HG03060 (cell line): Measurements from ENCODE around the gene GPBP1L1.
"Not testable (repeated sequence)": the region's sequence is repeated elsewhere in the genome, so short reads cannot be mapped to it uniquely, and the experiment has no call there.

ENCODE experiments used
- ATAC-seq: cut with Tn5 transposase; IDR thresholded peaks from one replicate; pipeline ENCODE4 v1.9.1; 2021; ENCODE audit warnings: low read depth, moderate number of reproducible peaks; ENCODE audit not compliant: unreplicated experiment

The GPBP1L1 gene, protein sequence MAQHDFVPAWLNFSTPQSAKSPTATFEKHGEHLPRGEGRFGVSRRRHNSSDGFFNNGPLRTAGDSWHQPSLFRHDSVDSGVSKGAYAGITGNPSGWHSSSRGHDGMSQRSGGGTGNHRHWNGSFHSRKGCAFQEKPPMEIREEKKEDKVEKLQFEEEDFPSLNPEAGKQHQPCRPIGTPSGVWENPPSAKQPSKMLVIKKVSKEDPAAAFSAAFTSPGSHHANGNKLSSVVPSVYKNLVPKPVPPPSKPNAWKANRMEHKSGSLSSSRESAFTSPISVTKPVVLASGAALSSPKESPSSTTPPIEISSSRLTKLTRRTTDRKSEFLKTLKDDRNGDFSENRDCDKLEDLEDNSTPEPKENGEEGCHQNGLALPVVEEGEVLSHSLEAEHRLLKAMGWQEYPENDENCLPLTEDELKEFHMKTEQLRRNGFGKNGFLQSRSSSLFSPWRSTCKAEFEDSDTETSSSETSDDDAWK

DNA sequence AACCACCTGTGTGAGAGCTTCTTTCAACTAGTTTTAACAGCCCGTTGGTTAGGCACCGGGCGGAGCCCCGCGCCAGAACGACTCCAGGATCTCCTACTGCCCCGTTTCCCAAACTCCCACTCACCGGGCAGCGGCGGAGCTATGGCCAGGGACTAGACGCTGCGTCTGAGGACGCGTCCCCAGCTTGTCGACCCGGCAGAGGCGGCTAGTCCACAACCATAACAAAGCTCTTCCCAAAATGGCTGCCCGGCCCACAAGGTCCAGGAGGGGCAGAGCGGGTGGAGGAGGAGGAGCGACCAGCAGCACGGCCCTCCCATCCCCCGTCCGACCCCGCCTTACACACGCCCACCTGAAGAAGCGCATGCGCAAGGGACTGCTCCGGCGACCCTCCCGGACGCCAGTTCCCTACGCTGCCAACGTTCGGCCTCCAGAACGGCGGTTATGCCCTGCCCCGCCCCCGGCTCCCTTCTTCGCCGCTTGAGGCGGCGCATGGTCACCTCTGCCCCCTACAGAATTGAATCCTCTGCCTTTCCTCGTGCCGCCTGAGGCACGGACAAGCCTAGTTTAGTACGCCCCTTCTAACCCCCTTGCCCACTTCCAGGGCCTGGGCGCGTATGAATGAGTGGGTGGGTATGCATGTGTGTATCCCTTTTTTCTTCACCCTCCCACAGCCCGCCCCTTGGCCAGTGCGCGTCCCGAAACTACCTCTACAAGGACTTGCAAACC, at the start of gene GPBP1L1:
GPBP1L1 (minus strand) TSS at position 246 of the 726 bp plus-strand sequence. CDS start 27,446 bp downstream, outside the sequence.
- ATAC-seq: peak; percentile 34

DNA sequence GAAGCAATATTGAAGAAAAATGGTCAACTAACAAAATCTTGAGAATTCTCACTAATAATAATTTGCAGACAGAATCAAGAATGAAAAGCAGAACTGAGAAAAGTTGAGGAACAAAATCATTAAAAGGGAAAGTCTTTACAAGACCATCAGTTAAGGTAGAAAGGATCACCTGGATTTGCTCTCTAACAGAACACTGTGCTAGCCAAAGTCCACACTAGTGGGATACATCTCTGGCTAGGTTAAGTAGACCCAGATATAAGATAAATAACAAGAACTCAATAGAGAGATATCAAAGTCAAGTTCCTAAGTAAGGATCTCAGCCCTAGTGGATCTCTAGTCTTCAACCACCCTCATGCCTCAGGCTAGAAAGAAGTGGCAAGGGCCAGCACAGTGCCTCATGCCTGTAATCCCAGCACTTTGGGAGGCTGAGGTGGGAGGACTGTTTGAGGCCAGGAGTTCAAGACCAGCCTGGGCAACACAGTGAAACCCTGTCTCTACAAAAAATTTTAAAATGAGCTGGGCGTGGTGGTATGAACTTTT, 44.5 kb upstream of the GPBP1L1 start:
- ATAC-seq: no peak

DNA sequence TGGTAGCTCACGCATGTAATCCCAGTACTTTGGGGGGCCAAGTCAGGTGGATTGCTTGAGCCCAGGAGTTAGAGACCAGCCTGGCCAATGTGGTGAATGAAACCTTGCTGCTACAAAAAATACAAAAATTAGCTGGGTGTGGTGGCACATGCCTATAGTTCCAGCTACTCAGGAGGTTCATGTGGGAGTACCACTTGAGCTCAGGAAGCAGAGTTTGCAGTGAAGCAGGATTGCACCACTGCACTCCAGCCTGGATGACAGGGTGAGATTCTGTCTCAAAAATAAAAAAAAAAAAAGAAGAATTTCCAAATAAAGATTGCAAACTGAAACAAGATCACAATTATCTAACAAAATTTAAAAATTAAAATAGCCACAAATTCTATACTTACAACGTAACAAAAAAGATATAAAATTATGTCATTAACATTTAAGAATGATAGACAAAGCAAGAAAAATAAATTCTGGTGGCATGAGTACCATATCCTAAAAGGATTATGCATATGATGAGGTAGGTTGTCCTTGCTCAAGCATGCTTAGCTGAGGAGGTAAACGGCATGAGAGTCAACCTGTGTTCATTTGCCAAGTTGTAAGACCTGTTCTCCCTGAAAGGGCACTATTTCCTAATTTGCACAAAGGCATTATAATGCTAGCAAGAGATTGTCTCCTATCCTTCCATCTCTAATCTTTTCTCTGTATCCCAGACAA, 43.9 kb upstream of the GPBP1L1 start:
- ATAC-seq: no peak

DNA sequence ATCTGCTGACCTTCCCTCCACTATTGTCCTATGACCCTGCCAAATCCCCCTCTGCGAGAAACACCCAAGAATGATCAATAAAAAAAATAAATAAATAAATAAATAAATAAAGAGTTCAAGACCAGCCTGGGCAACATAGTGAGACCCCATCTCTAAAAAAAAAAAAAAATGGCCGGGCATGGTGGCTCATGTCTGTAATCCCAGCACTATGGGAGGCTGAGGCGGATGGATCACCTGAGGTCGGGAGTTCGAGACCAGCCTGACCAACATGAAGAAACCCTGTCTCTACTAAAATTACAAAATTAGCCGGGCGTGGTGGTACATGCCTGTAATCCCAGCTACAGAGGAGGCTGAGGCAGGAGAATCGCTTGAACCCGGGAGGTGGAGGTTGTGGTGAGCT, 39.7 kb upstream of the GPBP1L1 start:
- ATAC-seq: not testable (repeated sequence)

DNA sequence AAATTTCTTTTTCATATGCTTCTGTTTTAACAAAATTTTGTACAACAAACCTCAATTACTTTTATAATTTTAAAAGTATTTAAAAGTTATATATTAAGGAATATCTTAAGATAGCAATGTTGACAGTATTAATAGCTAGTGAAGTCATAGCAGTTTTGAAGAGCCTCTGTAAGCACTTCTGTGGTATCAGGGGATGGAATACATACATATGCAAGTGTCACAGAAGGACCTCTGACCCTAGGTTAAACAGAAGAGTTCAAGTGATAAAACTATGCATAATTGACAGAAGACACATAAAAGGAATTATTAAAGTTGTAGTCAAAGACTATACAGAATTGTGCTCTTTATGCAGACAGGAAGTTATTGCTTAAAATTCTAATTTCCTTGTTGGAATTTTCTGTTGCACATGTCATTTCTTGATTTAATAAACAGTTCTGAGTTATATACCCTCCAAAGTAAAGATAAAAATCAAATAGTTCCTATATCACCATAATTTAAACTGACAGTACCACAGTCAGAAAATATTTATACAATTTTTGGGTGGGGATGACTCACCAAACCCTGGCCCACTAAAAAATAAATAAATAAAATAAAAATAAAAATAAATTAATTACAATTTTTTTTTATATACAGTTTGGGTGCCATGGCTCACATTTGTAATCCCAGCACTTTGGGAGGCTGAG, 37.1 kb upstream of the GPBP1L1 start:
- no peak for ATAC-seq

DNA sequence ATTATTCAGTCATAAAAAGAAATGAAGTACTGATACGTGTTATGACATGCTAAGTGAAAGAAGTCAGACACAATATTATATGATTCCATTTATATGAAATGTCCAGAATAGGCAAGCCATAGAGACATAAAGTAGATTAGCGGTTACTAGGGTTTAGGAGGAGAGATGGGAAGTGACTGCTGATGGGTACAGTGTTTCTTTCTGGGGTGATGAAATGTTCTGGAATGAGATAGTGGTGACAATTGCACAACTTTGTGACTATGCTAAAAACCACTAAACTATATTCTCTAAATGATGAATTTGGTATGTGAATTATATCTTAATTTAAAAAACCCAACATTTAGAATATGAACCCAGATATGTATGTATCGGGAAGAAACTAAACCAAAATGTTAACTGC, 36.5 kb upstream of the GPBP1L1 start:
- ATAC-seq: no peak

DNA sequence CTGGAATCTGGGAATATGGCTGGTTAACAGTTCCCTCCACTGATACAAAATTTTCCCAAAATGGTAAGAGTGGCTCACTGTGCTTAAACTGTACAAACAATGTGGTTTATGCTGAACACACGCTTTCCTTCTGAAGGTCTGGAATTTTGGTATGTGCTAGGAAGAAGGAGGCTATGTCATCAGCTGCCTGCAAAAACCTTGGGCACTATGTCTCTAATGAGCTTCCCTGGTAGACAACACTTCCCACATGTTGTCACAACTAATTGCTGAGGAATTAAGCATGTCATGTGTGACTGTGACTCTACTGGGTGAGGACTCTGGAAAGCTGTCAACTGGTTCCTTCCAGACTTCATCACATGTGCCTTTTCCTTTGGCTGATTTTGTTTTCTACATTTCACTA, 34.9 kb upstream of the GPBP1L1 start:
- no peak for ATAC-seq

DNA sequence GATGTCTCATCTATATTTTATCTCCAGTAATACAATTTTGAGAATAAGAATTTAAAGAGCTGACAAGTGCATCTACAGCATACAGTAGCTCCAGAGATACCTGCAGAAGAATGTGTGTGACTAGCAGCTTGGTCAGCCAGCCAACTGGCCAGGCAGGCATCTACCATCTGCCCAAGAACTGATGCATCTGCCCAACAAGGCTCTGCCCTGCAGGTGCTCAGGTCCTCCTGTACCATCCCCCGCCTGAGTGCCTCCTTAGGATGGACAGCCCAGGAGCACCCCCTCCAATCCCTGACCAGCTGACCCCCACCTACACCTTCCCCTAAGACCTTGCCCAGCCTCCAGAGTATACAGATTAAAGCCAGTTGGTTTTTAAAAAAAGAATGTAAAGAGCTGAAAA, 32.0 kb upstream of the GPBP1L1 start:
- ATAC-seq: no peak

DNA sequence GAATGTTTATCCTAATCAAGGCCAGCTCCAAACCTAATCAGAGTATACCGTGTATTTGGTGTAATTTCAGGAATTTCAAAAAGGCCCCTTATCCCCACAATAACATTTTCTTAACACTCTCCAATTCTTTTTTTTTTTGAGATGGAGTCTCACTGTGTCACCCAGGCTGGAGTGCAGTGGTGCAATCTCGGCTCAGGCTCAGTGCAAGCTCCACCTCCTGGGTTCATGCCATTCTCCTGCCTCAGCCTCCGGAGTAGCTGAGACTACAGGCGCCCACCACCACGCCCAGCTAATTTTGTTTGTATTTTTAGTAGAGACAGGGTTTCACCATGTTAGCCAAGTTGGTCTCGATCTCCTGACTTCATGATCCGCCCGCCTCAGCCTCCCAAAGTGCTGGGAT, 31.1 kb upstream of the GPBP1L1 start:
- ATAC-seq: not testable (repeated sequence)

DNA sequence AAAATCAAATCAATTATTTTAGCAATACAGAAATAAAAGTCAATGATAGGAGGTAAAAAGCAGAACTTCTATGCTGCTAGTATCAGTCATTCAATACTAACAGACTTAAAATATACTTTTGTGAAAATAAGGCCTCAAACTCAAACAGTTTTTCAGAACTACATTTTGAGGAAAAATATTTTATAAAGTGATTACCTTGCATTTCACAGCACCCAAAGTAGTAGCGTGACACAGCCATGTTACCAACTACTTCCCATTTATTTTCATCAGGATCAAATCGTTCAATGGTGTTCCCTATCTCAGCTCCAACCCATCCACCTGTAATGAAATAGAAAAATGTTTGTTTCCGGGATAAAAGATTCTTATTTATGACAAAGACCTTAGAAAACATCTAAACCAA, 30.4 kb upstream of the GPBP1L1 start:
- ATAC-seq: no peak

DNA sequence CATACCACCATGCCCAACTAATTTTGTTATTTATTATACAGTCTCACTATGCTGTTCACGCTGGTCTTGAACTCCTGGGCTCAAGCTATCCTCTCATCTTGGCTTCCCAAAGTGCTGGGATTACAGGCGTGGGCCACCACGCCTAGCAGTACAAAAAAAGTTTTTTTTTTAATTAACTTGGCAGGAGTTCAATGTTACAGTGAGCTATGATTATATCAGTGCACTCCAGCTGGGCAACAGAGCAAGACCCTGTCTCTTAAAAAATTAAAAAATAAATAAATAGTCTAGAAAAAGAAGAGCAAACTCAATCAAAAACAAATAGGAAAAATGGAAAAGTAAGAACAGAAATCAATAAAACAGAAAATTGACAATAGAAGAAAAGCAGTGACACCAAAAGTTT, 27.4 kb upstream of the GPBP1L1 start:
- no peak for ATAC-seq

DNA sequence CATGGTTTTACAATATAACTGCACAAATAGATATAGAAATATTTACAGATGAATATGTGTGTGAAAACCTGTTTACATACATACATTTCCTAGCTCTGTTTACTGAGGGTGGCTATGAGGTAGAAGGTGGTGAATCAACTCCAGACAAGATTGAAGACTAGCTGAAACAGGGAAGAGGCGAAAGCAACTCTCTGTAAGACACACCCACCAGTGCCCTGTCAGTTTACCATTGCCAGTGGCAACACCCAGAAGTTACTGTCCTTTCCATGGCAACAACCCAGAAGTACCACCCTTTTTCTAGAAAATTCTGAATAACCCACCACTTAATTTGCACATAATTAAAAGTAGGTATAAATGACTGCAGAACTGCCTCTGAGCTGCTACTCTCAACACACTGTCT, 18.3 kb upstream of the GPBP1L1 start:
- ATAC-seq: no peak

DNA sequence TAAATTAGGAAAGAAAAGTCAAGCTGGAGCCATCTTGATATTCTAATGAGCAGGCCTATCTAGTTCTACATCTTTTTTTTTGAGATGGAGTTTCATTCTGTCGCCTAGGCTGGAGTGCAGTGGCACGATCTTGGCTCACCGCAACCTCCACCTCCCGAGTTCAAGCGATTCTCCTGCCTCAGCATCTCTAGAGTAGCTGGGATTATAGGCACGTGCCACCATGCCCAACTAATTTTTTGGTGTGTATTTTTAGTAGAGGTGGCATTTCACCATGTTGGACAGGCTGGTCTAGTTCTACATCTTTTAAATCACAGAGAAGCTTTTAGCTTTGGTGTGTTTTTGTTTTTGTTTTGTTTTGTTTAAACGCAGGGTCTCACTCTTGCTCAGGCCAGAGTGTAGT, 8.5 kb upstream of the GPBP1L1 start:
- ATAC-seq: no peak

DNA sequence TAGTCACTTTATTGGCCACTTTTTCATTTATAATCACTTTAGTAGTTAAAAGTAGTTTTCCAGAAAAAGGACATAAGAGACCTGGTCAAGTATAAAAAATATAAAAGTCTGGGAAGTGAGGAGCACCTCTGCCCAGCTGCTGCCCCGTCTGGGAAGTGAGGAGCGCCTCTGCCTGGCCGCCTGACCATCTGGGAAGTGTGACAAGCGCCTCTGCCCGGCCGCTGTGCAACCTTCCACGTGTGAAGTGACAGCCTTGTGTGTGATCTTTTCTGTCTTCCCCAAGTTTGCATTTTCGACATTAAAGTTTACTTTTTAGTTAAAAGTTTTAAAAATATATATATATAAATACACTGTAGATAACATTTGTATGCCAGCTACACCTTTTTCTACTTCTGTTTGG, 7.5 kb upstream of the GPBP1L1 start:
- ATAC-seq: not testable (repeated sequence)

DNA sequence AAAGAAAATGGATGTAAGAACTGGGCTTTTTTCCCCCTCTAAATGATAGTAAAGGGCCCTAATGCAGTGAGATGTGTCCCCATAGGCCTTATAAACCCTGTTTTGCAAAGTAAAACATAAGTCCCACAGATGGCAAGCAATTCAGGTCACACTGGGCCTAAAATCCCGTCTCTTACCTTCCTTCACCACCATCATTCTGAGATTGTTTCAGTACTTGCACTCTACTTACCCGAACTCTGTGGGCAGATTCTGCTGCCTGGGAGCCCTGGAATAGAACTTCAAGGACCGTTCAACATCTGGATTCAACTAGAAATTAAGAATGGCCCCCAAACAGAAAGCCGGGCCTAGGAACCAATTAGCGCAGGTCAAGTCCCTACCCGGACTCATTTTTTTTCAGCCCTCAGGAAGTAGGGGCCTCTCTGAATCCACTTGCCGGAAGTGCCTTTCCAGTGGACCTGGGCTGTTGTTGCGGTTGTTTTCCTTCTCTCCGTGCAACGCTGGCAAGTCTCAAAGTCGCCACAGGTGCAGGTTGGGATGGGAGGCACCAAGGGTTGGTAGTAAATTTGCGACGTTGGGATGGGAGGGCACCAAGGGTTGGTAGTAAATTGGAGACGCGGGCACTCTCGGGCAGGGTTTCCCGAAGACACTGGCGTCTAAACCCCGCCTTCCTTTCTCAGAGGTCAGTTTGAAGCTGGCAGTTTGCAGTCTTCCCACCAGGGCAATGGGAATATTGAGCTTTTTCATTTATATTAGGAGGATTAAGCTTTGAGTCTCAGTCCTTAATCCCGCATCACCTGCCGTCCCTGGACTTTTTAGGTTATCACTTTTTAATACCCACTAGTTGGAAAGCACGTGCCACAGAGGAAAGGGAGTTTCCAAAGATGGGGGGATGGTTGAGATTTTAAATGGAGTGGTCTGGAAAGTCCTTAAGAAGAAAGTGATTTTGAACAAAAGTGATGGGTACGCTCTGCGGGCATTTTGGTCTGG, 1.7 kb upstream of the GPBP1L1 start, which contains the start of gene TMEM69:
TMEM69 (plus strand) TSS at position 428 of the 987 bp plus-strand sequence. CDS start 2,888 bp downstream, outside the sequence.
- no peak for ATAC-seq

DNA sequence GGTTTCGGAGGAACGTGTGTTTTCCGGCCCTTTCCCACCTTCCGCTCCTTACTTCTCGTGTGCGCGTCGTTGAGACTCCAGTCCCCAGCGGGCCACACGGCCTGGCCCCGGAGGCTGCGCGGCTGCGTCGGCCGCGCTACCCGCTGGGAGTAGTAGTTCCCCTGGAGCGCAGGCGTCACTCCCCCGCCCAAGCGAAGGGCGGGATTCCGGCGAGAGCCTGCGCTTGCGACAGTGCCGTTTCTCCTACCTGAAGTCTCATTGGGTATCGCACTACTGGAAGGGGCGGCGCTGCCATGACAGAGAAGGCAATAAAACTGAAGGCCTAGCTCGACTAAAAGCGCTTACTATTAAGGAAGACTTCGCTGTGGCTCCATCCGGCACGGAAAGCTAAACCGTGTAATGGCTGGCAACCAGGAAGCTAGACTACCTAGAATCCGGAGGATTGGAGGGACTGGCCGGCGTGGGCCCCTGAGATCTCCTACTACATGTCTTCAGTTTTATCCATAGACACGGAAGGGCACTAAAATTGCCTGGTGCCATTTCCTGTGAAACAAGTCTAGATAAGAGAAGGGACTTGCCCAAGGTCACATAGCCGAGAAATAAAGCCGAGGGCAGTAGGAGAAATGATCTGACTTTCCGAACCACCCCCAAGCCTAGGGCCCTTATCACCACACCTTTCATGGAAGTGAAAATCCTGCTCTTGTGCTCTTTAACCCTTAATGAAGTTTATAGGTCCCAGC, 851 bp upstream of the GPBP1L1 start:
- ATAC-seq: peak; percentile 64

DNA sequence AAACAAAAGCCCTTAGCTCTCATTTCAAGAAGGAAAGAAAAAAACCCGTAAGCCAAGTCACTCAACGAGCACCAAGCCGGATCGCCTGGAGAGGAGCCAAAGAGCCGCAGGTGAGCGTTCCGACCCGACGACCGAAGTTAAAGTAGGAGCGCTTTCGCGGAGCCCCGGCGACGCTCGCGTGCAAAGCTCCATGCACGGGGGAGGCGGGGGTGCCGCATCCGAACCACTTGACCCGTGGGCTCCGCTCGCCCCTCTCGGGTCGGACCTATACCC, 382 bp downstream of the GPBP1L1 start:
- peak; percentile 0 for ATAC-seq

DNA sequence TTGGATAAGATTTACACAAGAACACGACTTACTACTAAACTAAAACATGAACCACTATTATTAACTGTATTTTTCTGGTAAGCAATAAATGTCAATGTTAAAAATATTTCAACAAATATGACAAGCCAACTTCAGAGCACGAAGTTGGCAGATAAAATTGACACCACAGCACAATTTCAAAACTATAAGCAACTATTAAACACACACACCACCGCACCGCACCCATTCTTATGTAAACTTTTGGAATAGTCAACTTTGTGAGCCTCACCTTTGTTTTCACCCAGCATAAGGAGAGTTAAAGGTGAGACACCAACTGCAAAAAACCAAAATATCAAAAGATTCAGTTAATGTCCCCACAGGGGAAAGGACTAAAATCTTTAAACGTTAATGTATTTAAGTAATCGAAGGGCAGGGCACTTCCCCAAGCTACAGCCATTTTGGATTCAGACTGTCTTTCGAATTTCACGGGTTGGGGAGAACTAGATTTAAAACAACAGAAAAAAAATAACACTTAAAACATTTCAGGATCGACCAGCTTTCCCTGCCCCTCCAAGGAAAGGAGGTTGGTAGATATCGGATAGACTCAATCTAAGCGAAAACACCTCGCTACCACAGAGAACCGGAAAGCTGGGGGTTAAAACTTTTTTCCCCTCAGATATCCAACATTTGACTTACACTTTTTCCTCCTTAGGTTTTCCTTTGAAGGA, 872 bp downstream of the GPBP1L1 start:
- ATAC-seq: no peak
